KMS-11 (cell line): ENCODE data around the gene BACE2.
"Not testable (repeated sequence)": the region's sequence is repeated elsewhere in the genome, so short reads cannot be mapped to it uniquely, and the experiment has no call there.

Experiments
- H2AFZ ChIP-seq: fragments of 200-600 bp; sonication (generic); 2 replicates; pipeline ENCODE4 v1.6.1; 2016; ENCODE audit warnings: antibody characterized with exemption, mixed run types, low read depth
- H3K27ac ChIP-seq: fragments of 200-600 bp; sonication (generic); 2 replicates; pipeline ENCODE4 v1.6.1; 2016; ENCODE audit warnings: mild to moderate bottlenecking, mixed run types
- H3K27me3 ChIP-seq: fragments of 200-600 bp; sonication (generic); 2 replicates; pipeline ENCODE4 v1.6.1; 2017; ENCODE audit warnings: mild to moderate bottlenecking, low read depth, mixed run types, moderate library complexity; ENCODE audit not compliant: insufficient read depth
- H3K36me3 ChIP-seq: fragments of 200-600 bp; sonication (generic); 2 replicates; pipeline ENCODE4 v1.6.1; 2017; ENCODE audit warnings: mild to moderate bottlenecking, mixed run types; ENCODE audit not compliant: insufficient read depth
- H3K4me1 ChIP-seq: fragments of 200-600 bp; sonication (generic); 2 replicates; pipeline ENCODE4 v1.6.1; 2016; ENCODE audit warnings: mild to moderate bottlenecking, low read depth, mixed run types; ENCODE audit not compliant: poor library complexity, severe bottlenecking
- H3K4me2 ChIP-seq: fragments of 200-600 bp; sonication (generic); 2 replicates; pipeline ENCODE4 v1.7.0; 2016; ENCODE audit warnings: mild to moderate bottlenecking, mixed run types
- H3K4me3 ChIP-seq: fragments of 200-600 bp; sonication (generic); IDR thresholded peaks from 2 replicates; pipeline ENCODE4 v1.6.1; 2017; ENCODE audit warnings: low read depth, low read length, mixed read lengths; ENCODE audit not compliant: insufficient read depth
- H3K79me2 ChIP-seq: fragments of 200-600 bp; sonication (generic); 2 replicates; pipeline ENCODE4 v1.6.1; 2016; ENCODE audit warnings: low read depth, mixed run types; ENCODE audit not compliant: insufficient read depth
- H3K9ac ChIP-seq: fragments of 200-600 bp; sonication (generic); 2 replicates; pipeline ENCODE4 v1.6.1; 2016; ENCODE audit warnings: mild to moderate bottlenecking, mixed run types
- H4K20me1 ChIP-seq: fragments of 200-600 bp; sonication (generic); 2 replicates; pipeline ENCODE4 v1.6.1; 2016; ENCODE audit warnings: mild to moderate bottlenecking, mixed run types; ENCODE audit not compliant: insufficient read depth
- TF ChIP-seq, protein P1 (sequence below): fragments of 200-600 bp; sonication (generic); conservative IDR thresholded peaks from 2 replicates; pipeline ENCODE4 v1.6.1; 2017; ENCODE audit warnings: low read depth, mild to moderate bottlenecking, antibody characterized with exemption, low read length, moderate library complexity, mixed read lengths

BACE2 gene

DNA sequence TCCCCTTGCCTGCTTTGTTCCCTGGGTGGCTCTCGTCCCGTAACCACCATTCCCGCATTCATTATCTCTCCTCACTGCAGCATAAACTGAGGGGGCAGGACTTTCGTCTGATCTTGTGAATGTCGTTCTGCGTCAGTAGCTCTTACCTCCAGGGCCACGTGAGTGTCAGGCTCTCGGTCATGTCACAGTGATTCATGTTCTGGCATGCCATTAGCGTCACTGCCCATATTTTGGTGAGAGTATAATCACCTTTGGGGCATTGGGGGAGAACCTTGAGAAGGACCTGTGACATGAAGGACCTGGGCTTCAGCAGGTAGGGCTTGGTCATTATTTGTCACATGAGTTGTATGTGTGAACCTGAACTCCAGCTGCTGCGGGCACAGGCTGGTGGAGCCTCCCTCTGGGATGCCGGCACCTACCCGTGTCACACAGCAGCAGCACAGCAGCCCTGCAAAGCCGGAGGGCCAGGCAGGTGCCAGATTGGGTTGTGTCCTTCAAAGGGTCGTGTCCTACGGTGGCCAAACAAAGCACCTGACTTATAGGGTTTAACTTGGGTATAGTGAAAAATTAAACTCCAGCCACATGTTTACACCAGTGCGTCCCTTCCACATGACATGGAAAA, 68.5 kb downstream of the BACE2 start:
- Histone ChIP-seq H3K4me2 (no peak overlapping the region), H3K9ac (no peak overlapping the region), H3K79me2 (no peaks in the 10 kb centered on the region), H3K27ac (no peak overlapping the region), H3K4me3 (no peak overlapping the region), H2AFZ (no peak overlapping the region), H3K36me3 (no peaks in the 10 kb centered on the region), H3K4me1 (no peaks in the 10 kb centered on the region), H4K20me1 (no peaks in the 10 kb centered on the region), H3K27me3 (no peaks in the 10 kb centered on the region)
- TF ChIP-seq, protein P1, sequence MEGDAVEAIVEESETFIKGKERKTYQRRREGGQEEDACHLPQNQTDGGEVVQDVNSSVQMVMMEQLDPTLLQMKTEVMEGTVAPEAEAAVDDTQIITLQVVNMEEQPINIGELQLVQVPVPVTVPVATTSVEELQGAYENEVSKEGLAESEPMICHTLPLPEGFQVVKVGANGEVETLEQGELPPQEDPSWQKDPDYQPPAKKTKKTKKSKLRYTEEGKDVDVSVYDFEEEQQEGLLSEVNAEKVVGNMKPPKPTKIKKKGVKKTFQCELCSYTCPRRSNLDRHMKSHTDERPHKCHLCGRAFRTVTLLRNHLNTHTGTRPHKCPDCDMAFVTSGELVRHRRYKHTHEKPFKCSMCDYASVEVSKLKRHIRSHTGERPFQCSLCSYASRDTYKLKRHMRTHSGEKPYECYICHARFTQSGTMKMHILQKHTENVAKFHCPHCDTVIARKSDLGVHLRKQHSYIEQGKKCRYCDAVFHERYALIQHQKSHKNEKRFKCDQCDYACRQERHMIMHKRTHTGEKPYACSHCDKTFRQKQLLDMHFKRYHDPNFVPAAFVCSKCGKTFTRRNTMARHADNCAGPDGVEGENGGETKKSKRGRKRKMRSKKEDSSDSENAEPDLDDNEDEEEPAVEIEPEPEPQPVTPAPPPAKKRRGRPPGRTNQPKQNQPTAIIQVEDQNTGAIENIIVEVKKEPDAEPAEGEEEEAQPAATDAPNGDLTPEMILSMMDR: no peak

DNA sequence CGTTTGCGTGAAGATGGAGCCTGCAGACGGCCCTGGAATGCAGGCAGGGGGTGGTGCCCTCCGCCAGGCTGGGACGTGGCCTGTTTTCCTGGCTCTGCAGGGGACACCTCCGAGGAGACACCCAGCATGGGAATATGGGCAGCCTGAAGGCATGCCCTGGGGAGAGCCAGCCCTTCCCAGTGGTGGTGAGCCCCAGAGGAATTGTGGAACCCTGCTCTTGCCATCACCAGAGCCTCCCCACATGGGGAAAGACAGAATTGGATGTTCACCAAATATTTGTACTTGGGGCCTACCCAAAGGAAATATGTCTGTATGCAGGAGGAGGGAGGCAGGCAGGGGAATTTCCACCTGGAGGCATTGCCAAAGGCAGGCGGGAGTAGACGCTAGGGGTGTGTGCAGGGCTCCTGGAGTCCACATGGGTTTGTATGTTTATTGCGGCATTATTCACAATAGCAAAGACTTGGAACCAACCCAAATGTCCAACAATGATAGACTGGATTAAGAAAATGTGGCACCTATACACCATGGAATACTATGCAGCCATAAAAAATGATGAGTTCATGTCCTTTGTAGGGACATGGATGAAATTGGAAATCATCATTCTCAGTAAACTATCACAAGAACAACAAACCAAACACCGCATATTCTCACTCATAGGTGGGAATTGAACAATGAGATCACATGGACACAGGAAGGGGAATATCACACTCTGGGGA, 70.3 kb downstream of the BACE2 start:
- H3K79me2 ChIP-seq, H3K27me3 ChIP-seq, H2AFZ ChIP-seq: not testable (repeated sequence)

DNA sequence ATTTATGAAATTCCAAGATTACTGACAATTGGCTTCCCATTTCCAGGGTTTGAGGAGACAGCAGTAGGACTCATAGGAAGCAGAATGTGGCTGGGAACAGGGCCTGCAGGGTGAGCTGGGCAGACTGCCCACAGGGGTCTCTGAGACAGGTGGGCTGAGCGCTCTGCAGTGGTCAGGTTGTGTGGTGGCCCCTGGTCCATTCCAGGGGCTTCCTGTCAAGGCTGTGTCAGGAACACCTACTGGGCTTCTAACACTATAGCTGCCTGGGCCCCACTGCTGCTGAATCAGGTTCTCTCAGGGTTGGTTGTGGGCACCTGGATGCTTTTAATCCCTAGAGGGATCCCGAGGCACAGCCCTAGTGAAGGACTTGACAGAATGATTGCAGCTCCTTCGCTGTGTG, 72.1 kb downstream of the BACE2 start:
- Histone ChIP-seq H3K79me2 (no peaks in the 10 kb centered on the region), H2AFZ (no peak overlapping the region), H3K4me3 (no peak overlapping the region), H3K36me3 (no peaks in the 10 kb centered on the region), H4K20me1 (no peaks in the 10 kb centered on the region), H3K4me2 (no peak overlapping the region), H3K4me1 (no peaks in the 10 kb centered on the region), H3K9ac (no peak overlapping the region), H3K27ac (no peak overlapping the region), H3K27me3 (no peaks in the 10 kb centered on the region)
- TF ChIP-seq, protein P1: no peak

More for the DNA sequence above, 70.3 kb downstream of the BACE2 start:
- not testable (repeated sequence) for H3K9ac ChIP-seq, H3K4me1 ChIP-seq, H3K36me3 ChIP-seq, H3K4me2 ChIP-seq, H3K4me3 ChIP-seq, H3K27ac ChIP-seq, H4K20me1 ChIP-seq

DNA sequence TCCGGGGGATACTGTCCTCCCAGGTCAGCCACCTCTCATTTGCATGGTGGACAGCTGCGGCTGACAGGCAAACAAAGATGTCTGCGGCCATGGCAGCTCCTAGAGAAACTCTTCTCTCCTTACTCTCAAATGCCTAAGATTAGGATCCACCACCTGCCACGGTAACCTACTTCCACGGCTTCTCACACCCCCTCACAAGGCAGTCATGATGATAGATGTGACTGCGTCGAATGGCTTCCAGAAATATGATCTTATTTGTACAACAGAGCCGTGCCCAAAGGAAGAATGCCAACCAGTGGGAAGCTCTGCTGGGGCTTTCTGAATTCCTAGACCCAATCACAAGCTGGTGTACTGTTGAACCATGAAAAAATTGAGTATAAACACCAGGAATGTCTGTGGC, 73.4 kb downstream of the BACE2 start:
- Histone ChIP-seq H4K20me1 (no peaks in the 10 kb centered on the region), H3K27me3 (no peaks in the 10 kb centered on the region)

More for the DNA sequence above, 73.4 kb downstream of the BACE2 start:
- H3K4me1 ChIP-seq: no peaks in the 10 kb centered on the region
- TF ChIP-seq, protein P1: no peak
- H3K9ac ChIP-seq: no peak overlapping the region
- no peak overlapping the region for H2AFZ ChIP-seq
- no peaks in the 10 kb centered on the region for H3K36me3 ChIP-seq
- no peaks in the 10 kb centered on the region for H3K79me2 ChIP-seq
- H3K4me2 ChIP-seq: no peak overlapping the region
- no peak overlapping the region for H3K27ac ChIP-seq
- no peak overlapping the region for H3K4me3 ChIP-seq
